Upper lobe of left lung (tissue), 4 donors: ENCODE results near the gene CD59.

Experiments
- POLR2A ChIP-seq, 4 donors: fragments of 450-650 bp; IDR thresholded peaks; one replicate each; pipeline ENCODE4 v1.5.1; 2016 to 2017; ENCODE audit warnings: antibody characterized with exemption in 4 of 4, mild to moderate bottlenecking in 2 of 4
- TF ChIP-seq, protein P1 (sequence below), 6 experiments: fragments of 450-650 bp in 4 of 6; fragments of 200-600 bp in 2 of 6; sonication (generic) in 2 of 6; IDR thresholded peaks; one replicate each; pipeline ENCODE4 v1.5.1; 2016 to 2019; ENCODE audit warnings: antibody characterized with exemption in 6 of 6

GRCh38 chr11:33700063-33700501 lies 36.1 kb downstream of the CD59 start:
- TF ChIP-seq, protein P1, sequence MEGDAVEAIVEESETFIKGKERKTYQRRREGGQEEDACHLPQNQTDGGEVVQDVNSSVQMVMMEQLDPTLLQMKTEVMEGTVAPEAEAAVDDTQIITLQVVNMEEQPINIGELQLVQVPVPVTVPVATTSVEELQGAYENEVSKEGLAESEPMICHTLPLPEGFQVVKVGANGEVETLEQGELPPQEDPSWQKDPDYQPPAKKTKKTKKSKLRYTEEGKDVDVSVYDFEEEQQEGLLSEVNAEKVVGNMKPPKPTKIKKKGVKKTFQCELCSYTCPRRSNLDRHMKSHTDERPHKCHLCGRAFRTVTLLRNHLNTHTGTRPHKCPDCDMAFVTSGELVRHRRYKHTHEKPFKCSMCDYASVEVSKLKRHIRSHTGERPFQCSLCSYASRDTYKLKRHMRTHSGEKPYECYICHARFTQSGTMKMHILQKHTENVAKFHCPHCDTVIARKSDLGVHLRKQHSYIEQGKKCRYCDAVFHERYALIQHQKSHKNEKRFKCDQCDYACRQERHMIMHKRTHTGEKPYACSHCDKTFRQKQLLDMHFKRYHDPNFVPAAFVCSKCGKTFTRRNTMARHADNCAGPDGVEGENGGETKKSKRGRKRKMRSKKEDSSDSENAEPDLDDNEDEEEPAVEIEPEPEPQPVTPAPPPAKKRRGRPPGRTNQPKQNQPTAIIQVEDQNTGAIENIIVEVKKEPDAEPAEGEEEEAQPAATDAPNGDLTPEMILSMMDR (IDR thresholded peaks at IDR 0.05) = no peak
- TF ChIP-seq POLR2A (IDR thresholded peaks at IDR 0.05) = no peak
